Measurements from ENCODE around the gene TFAP2A.

Gene TFAP2A

DNA sequence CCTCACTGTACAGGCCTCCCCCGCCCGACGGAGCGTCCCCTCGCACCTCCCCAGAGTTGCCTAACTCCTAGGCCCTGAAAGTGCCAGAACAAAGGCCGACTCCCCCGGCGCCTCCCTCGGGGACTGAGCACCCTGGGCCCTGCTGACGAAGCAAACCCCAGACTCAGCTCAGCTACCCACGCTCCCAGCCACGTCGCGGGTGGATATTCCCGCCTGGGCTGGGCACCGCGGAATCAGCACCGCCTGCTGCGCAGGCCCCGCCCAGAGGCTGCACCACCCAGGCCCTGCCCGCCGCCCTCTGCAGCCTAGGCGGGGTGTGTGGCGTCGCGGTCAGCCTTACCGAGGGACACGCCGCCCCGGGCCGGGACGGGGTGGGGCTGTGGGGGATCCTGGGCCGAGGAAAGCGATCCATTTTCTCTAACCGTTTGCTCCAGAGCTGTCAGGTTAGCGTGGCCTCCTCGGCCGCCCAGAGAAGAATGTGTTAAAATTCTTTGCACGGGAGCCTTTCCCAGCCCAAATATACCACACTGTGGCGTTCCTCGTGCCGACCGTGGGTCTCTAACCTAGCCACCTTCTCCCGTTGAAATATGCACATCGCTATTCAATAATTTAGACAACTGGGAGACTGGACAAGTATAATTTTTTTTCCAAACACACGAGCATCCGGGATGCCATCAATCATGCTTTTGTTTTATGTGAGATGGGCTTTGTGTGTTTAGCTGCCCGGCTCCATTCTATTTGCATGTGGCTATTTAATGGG, 31.4 kb downstream of the TFAP2A start:
- no peak for DNase-seq (ENCODE audit: low read depth in 2 of 2)

DNA sequence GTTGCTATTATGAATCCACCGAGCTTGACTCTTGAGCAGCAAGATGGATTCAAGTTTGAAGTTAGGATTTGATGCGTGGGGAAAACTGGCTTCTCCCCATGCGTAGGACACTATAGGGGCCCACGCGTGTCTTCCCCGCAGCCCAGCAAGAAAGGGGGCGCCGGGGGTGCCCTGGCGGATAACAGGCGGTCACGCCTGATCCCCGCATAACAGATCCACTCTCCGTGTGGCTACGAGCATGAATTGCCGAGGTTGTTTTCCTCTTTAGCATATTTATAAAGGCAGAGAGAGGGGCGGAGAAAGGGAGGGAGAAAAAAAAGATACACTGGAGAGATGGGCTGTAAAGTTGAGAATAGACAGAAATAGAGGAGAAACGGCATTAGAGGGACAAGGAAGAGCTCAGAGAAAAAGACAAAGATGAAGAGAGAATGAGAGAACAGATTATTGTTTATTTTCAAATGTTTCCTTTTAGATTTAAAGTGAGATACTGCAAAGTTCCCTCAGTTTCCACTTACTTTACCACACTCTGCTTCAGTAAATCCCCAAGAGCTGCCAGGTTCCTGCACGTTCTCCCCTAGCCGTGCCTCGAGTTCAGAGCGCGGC, 32.0 kb downstream of the TFAP2A start:
- DNase-seq (ENCODE audit: low read depth in 2 of 2), result no peak

DNA sequence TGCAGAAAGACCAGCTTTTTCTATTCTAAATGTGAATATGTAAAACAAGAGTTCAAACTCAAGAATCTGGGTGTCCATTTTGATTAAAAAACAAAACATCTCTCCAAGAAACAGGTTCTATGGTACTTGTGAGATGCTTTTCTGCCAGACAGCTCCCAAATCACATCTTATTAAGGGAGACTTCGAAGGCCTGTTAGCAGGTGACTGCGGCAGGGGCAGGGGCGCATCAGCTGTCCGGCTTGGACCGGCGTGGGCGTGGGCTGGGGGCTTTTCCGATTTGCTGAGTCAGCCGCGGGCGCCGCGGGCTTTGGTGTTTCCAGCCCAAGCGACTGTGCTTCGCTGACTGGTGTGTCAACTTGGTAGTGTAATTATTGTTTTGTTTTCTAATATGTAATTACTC, 32.6 kb downstream of the TFAP2A start:
- DNase-seq (ENCODE audit: low read depth in 2 of 2), result no peak

DNA sequence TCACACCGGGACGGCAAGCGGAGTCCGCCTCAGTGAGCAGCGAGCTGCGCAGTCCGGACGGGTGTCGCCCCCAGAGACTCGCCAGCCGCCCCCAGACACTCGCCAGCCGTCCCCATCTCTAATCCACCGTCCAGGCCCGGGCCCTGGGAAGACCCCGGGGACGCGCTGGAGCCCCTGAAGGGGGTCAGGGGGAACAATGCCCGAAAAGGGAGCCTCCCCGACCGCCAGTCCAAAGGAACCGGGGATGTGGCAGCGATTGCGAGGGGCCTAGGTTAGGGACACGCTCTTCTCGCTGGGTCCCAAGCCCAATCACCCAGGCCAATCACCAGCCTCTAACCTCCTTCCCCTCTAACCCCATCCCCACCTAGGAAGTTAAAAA, 33.1 kb downstream of the TFAP2A start:
- DNase-seq (ENCODE audit: low read depth in 2 of 2), result no peak

DNA sequence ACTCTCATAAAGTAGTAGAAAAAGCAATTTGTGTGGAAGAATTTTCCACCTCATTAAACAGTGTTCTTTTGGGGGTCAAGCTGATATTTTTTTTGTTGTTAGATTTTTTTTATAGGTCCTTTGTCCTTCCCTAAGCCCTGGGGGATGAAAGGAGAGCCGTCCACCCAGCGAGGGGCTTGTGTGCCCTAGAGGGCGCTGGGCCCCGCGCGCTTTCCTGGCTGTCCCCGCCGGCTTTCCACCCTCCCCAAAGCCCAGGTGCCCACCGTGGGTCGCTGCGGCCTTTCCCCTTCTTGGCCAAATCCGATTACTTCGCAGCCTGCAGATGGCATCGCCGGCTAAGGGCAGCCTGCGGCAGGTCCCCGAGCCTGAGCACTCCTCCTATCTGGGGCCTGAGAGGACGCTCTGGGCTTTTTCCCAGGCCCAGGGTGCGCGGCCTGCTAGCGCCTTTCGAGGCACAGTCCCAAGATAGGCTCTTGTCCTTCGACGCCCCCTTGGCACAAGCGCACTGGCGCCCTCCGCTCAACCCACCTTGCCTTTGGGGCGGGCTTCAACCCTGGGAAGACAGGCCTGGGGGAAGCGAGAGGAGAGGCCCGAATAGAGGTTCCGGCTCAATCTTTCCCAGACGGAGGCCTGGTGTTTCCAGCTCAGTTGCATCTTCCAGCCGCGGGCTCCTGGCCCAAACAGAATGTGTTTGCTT, 33.6 kb downstream of the TFAP2A start:
- no peak for DNase-seq (ENCODE audit: low read depth in 2 of 2)

DNA sequence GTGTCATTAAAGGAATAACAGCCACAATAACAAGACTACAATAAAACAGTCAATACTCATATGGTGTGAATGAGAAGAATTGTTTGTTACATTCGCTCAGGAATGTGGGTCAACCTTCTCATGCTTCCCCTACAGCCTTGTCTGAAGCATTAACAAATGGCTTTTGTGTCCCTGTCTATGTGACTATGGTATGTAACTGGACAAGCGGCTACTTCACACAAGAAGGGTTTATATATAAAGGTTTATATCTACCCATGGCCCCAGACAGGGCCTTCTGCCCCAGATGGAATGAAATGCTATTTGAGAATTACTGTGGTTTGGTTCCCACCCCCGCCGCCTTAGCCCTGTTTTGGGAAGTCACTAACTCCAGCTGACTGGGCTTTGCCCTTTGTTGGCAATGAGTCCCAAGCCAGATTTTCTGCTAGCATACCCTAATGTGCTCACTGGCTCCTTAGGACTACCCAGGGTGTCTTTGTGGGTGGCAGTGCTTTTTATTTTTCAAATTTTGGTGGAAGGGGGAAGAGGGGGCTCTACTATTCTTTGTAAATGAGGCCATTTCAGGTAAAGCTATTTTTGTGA, 39.4 kb downstream of the TFAP2A start:
- no peak for DNase-seq (ENCODE audit: low read depth in 2 of 2)

DNA sequence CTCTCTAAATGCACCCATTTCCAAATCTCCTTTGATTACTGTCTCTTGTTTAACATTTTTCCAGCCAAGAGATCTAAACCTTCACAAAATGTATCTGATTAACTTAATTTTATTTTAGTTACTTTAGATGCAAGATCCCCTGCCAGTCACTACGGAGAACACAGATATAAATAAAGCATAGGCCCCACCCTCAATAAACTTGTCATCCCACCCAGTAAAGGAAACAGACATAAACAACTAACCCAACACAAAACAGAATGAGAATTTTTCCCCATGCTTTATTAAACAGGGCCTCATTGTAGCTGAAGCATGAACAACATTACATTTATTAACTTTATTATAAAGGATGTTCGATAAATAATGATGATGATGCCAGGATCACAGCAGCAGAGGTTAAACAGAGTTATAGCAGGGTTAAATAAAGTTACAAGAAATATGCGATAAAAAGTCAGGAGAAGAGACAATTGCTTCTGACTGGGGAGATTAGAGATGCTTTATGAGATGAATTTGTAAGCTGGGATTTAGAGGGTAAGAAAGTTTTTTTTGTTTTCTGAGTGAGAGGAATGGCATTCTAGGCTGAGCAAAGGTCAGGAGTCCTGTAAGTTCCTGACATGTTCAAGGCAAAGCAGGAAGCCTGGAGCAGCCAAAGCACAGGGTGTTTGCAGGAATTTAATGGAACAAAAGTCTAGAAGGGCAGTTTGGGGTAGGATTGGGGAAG, 41.1 kb downstream of the TFAP2A start:
- DNase-seq (ENCODE audit: low read depth in 2 of 2), result no peak

DNA sequence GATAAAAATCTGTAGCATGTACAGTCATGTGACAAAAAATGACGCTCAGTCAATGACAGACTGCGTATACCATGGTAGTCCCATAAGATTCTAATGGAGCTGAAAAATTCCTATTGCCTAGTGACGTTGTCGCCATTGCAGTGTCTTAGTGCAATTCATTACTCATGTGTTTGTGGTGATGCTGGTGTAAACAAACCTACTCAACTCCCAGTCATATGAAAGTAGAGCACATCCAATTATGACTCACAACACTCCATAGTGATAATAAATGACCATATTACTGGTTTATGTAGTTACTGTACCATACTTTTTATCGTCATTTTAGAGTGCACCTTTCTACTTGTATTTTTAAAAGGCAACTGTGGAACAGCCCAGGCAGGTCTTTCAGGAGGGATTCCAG, 45.0 kb downstream of the TFAP2A start:
- no peak for DNase-seq (ENCODE audit: low read depth in 2 of 2)

DNA sequence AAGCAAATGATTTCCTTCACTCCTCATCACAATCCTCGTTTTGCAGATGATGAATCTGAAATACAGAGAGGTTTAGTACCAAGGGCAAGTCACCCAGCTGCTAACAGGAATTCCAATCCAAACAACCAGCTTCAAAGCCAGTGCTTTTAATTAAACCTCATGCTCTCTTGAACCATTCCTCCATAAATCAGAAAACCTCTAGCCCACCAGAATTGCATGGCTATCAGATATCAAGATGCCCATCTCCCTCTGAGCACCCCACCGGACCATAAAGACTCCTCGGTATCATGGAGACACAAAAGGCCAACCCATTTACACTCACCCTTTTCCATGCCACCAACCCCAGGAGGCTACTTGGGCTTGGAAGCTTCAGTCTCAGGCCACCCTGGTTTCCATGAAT, 46.0 kb downstream of the TFAP2A start:
- DNase-seq (ENCODE audit: low read depth in 2 of 2), result no peak

DNA sequence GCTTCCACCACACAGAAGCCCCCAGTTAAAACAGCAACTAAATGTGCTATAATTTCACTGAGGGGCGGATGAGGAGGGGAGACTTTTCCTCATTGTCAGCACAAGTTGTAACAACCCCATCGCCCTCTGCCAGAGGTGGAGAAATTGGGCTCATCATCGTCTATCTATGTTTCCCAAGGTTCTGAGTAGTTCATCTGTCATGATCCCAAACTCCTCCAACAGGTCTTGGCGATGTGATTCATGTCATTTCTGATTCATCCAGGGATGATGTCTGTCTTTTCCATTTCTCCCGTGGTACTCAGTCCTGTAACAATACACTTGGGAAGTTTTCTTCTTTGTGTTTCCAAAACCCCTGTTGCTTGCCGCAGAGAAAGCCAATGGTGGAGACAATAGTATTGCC, 51.0 kb downstream of the TFAP2A start:
- DNase-seq (ENCODE audit: low read depth in 2 of 2), result no peak

DNA sequence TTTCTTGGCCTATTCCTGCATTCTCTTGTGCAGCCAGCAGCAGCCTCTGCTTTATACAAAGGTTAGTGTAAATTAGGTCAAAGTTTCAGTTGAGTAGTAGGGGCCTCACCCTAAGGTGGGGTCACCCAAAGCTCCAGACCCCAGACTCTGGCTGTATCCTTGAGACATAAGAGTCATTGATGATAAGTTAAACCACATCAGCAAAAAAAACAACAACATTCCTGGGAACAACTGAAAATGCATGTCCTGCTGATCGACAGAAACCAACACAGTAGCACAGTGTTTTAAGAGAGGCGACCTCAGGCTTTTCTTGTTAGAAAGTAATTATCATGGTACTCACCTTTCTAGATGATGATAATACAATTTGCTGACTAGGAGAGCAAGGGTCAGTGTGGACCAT, 52.6 kb downstream of the TFAP2A start:
- DNase-seq (ENCODE audit: low read depth in 2 of 2), result no peak

DNA sequence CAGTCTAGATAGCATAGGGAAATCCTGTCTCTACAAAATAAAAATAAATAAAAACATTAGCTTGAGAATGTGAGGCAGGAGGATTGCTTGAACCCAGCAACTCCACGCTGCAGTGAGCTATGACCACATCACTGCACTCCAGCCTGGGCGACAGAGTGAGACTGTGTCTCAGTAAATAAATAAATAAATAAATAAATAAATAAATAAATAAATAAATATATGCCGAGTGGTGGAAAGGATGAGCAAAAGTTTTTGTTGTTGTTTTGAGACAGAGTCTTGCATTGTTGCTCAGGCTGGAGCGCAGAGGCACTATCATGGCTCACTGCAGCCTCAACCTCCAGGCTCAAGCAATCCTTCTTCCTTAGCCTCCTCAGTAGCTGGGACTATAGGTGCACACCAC, 53.4 kb downstream of the TFAP2A start:
- DNase-seq (ENCODE audit: low read depth in 2 of 2), result no peak

DNA sequence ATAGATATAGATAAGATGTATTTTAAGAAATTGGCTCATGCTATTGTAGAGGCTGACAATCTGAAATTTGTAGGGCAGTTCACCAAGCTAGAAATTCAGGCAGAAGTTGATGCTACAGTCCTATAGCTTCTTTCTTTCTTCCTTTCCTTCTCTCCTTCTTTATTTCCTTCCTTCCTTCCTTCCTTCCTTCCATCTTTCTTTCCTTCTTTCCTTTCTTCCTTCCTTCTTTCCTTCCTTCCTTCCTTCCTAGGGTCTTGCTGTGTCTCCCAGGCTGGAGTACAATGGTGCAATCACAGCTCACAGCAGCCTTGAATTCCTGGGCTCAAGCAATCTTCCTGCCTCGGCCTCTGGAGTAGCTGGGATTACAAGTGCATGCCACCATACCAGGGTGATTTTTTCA, 55.3 kb downstream of the TFAP2A start:
- DNase-seq (ENCODE audit: low read depth in 2 of 2), result no peak

DNA sequence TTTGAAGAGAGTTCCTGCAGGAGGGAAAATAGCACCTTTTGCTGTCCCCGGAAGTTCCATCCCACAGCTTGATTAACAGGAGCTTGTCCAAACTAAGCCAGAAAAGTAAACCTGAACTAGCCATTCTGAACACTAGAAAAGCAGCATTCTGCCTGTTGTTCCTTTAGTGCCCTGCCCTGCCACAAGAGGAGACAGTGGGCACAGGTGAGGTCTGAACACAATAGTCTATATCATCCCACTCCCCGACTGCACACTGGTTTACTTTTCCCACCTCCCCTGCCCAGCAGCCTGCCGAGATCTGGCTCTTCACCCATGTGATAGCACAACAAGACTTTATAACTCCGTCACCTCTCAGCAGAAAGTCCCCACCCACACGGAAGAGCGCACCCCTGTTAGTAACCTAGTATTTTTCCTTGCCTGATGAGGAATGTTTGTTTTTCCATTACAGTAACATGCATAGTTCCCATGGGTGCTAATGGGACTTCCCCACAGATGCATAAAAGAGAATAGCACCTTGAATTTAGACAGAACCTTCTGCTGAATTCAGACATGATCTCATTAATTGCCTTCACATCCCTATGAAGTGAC, 59.7 kb downstream of the TFAP2A start:
- no peak for DNase-seq (ENCODE audit: low read depth in 2 of 2)

DNA sequence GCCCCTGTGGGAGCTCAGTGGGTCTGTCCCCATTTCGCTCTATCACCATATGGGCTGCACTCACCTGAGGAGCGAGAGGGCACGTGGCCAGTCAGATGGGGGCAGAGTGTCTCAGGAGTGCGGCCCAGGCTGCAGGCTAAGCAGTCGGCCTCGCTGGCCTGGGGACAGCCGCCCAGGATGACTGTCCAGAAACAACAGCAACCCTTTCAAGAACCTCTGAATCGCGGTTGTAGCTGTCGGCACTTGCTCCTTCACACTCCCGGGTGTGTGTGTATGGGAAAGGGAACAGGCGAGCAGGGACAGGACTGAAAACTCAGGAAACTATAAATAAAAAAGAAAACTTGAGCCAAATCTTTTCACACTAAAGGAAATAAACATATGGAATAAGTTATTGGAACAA, 63.1 kb downstream of the TFAP2A start:
- no peak for DNase-seq (ENCODE audit: low read depth in 2 of 2)

DNA sequence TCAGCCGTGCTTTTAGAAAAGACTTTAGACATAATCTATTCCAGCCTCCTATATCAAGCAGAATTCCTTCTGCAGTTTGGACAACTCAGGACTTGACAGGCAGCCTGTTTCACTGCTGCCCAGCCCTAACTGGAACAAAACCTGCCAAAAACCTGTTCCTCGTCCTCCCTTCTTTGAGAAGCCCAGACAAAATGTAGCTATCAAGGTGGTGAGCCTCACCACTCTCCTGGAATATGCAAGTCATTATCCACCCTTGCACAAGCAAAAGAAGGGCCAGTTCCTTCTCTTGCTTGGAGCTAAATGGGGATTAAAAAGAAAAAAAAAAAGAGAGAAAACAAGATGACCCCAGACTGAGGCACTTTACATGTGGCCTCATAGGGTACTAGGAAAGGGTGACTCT, 64.2 kb downstream of the TFAP2A start:
- no peak for DNase-seq (ENCODE audit: low read depth in 2 of 2)

DNA sequence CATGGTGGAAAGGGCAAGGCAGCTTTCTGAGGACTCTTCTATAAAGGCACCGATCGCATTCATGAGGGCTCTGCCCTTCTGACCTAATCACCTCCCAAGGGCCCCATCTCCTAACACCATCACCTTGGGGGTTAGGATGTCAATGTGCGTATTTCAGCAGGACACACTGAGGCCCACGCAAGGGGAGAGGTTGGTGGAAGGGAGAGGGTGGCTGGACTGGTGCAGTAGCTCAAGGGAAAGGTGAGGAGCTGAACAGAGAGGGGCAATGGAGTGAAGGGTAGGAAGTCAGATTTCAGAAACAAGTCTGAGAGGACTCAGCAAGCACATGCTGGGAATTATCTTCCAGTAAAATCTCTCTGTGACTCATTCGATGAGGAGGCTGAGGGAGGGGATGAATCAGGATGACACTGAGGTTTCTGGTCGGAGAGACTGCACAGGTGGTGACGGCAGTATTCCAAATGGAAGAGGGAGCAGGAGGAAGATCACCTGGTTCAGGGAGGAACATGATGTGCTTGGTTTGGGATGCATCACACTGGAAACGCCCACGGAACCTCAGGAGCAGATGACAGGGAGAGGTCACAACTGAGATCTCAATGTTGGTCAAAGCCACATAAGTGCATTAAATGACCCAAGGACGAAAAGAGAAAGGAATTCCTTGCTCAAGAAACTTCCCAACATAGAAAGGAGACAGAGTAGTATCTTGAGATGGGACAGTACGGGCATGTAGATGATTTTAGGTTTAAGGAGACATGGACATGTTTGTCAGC, 67.1 kb downstream of the TFAP2A start:
- no peak for DNase-seq (ENCODE audit: low read depth in 2 of 2)
